Chondrocyte (in vitro differentiated cells): ENCODE results near the gene FSTL1. TPM values are rescaled to one million over a fixed set of nuclear protein-coding genes. Genes with fewer than 3 reads are reported as not detected.

Experiments used
- DNase-seq: peaks from one replicate; pipeline ENCODE4 v3.0.0; 2021; ENCODE audit warnings: mixed read lengths, low spot score
- H3K27ac Mint-ChIP-seq: one replicate; pipeline ENCODE4 v1.8.0; 2021; ENCODE audit warnings: mild to moderate bottlenecking, moderate library complexity, mixed read lengths; ENCODE audit not compliant: unreplicated experiment
- H3K27me3 Mint-ChIP-seq: 2 replicates; pipeline ENCODE4 v1.8.0; 2021; ENCODE audit warnings: low read depth, mixed read lengths
- H3K36me3 Mint-ChIP-seq: 2 replicates; pipeline ENCODE4 v1.8.0; 2021; ENCODE audit warnings: low read depth, mixed read lengths
- H3K4me1 Mint-ChIP-seq: 2 replicates; pipeline ENCODE4 v1.8.0; 2021; ENCODE audit warnings: low read depth, mild to moderate bottlenecking, mixed read lengths
- H3K4me3 Mint-ChIP-seq: one replicate; pipeline ENCODE4 v1.8.0; 2021; ENCODE audit warnings: mild to moderate bottlenecking, moderate library complexity, mixed read lengths; ENCODE audit not compliant: unreplicated experiment
- H3K9me3 Mint-ChIP-seq: 2 replicates; pipeline ENCODE4 v1.8.0; 2021; ENCODE audit warnings: low read depth, mixed read lengths
- total RNA-seq: library from RNA; stranded (reverse); gene quantifications from 3 replicates; pipeline ENCODE4 v1.2.1, GENCODE V29; 2021
- TF ChIP-seq, protein P1 (sequence below): fragments of 200-600 bp; sonication (generic); IDR thresholded peaks from 2 replicates; pipeline ENCODE4 v1.5.0; 2021; ENCODE audit warnings: antibody characterized with exemption, mild to moderate bottlenecking, moderate library complexity

FSTL1 gene
- total RNA-seq, 1 donor from 2014 or later, result 3,511 TPM

DNA sequence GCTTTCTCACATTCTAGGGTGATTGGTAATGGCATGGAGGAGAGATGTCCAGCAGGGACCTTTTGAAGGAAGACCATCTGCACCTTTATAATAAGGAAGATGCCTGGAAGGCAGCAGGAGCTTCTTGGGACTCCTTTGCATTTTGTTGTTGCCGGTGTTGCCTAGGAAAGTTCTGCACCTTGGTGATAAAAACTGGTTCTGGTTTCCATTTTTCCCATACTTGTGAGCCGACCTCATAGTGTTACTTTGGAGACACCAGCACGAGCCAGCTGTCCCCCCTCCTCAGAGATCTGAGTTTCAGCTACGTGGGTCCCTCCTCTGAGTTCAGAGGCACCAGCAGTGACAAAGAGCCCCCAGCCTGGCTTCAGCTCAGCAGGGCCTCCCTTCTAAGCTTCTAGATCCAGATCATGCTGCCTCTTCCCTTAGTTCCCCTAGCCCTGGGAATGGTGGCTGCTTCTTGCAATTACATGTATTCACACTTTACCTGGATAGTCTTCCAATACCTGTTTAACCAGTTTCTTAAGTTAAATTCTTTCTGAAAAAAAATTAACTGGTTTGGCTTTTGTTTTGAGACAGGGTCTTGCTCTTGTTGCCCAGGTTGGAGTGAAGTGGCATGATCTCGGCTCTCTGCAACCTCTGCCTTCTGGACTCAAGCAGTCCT is 18.0 kb upstream of the FSTL1 start:
- no peak overlapping the region for H3K27ac Mint-ChIP-seq
- TF ChIP-seq, protein P1, sequence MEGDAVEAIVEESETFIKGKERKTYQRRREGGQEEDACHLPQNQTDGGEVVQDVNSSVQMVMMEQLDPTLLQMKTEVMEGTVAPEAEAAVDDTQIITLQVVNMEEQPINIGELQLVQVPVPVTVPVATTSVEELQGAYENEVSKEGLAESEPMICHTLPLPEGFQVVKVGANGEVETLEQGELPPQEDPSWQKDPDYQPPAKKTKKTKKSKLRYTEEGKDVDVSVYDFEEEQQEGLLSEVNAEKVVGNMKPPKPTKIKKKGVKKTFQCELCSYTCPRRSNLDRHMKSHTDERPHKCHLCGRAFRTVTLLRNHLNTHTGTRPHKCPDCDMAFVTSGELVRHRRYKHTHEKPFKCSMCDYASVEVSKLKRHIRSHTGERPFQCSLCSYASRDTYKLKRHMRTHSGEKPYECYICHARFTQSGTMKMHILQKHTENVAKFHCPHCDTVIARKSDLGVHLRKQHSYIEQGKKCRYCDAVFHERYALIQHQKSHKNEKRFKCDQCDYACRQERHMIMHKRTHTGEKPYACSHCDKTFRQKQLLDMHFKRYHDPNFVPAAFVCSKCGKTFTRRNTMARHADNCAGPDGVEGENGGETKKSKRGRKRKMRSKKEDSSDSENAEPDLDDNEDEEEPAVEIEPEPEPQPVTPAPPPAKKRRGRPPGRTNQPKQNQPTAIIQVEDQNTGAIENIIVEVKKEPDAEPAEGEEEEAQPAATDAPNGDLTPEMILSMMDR, result no peak
- H3K36me3 Mint-ChIP-seq, result peaks cover 3% of the 10 kb centered on the region
- H3K4me3 Mint-ChIP-seq, result no peak overlapping the region
- no peak for DNase-seq
- H3K27me3 Mint-ChIP-seq, result no peaks in the 10 kb centered on the region
- H3K9me3 Mint-ChIP-seq, result peaks cover 12% of the 10 kb centered on the region
- H3K4me1 Mint-ChIP-seq, result peaks cover 52% of the 10 kb centered on the region

DNA sequence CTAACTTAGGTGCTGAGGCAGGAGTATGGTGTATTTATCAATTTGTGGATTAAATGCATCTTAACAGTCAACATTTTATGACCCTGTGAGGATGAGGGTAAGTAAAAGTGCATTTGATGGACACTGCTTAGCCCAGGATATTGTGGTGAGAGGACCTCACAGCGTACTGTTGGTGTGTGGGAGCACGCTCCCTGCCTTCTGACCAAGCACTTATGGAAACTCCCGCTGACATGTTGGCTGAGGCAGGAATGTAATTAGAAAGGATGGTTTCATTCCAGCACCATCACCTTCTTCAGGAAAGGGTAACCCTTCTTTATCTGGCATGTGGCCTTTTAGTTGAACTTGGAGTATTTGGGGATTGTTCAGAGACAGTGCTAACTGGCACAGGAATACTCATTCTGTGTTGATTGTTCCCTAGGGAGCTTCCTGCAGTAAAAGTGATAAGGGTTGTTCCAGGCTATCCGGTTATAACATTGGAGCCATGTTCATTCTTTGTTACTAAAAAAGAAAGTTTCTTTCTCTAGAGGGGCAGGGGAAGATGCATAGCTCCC is 11.7 kb upstream of the FSTL1 start:
- Mint-ChIP-seq H3K4me1 (peaks cover 23% of the 10 kb centered on the region), H3K36me3 (peaks cover 1% of the 10 kb centered on the region), H3K4me3 (no peak overlapping the region), H3K27me3 (no peaks in the 10 kb centered on the region), H3K9me3 (peaks cover 5% of the 10 kb centered on the region), H3K27ac (no peak overlapping the region)
- no peak for DNase-seq
- TF ChIP-seq, protein P1, result no peak

DNA sequence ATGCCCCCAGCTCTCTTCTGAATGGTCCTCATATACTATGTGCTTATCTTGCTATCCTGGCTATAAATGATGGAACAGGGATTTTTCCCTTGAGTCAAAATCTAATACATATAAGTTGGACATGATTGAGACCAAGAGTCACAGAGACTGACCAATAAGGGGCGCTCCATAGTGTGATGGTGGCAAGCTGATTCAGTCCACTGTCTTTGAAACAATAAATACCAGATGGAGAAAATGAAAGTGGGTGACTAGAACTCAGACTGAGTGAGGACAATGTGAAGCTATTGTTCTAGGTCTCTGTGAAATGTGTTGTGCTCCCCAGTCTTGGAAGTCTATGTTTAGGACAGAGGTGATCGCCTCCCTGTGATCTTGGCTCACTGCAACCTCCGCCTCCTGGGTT is 10.6 kb upstream of the FSTL1 start:
- TF ChIP-seq, protein P1, result no peak
- H3K4me3 Mint-ChIP-seq, result no peak overlapping the region
- H3K27ac Mint-ChIP-seq, result no peak overlapping the region
- no peak for DNase-seq
- peaks cover 5% of the 10 kb centered on the region for H3K9me3 Mint-ChIP-seq
- H3K27me3 Mint-ChIP-seq, result no peaks in the 10 kb centered on the region
- H3K36me3 Mint-ChIP-seq, result peaks cover 1% of the 10 kb centered on the region
- peaks cover 23% of the 10 kb centered on the region for H3K4me1 Mint-ChIP-seq

DNA sequence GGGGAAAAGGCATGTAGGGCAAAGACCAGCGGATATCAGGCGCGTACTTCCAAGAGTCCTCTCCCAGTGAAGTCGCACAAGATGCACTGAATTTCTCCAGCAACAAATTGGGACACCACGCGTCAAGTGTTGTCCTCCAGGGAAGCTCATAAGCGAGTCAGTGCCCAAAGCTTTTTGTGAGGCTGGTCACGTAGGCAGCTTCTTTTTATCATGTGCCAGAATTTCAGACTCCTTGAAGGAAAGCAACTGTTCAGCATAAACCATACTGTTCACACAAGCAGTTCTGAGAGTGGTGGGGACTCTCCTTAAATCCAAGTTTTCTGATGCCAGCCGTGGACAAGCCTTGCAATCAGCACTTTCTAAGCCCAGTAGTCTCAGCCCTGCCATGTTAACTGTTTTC is 10.1 kb upstream of the FSTL1 start:
- Mint-ChIP-seq H3K4me3 (no peak overlapping the region), H3K4me1 (peaks cover 23% of the 10 kb centered on the region), H3K9me3 (peaks cover 5% of the 10 kb centered on the region), H3K27ac (no peak overlapping the region), H3K27me3 (no peaks in the 10 kb centered on the region), H3K36me3 (peaks cover 1% of the 10 kb centered on the region)
- TF ChIP-seq, protein P1, result no peak
- DNase-seq, result no peak

DNA sequence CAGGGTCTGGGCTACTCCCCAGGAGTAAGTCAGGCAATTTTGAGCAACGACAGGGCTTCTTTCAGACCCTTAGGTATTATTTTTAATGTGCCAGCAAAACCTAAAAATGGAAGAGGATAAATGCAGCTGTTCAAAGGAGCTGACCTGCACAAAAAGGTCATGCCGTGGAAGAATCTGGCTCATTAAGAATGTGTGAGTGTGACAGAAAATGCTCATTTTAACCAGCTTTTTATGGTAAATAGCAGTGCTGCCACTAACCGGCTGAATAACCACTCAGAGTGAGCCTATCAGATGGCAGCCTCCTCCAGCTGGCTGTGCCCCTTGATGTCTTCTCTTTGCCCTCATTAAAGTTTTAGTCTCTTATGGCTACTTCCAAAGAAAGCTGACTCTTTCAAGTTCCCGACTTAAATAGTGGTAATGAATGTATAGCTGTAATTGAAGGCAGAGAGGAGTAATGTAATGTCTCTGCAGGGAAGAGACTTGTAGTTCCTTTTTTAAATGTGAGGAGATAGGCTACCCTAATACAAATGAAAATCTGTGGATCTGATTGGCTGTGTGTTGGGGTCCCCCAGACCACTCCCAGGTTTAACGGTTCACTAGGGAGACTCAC is 9.5 kb upstream of the FSTL1 start:
- H3K9me3 Mint-ChIP-seq, result peaks cover 5% of the 10 kb centered on the region
- H3K4me3 Mint-ChIP-seq, result no peak overlapping the region
- H3K36me3 Mint-ChIP-seq, result peaks cover 1% of the 10 kb centered on the region
- no peaks in the 10 kb centered on the region for H3K27me3 Mint-ChIP-seq
- peaks cover 23% of the 10 kb centered on the region for H3K4me1 Mint-ChIP-seq
- no peak overlapping the region for H3K27ac Mint-ChIP-seq
- no peak for DNase-seq
- TF ChIP-seq, protein P1, result no peak
